ENCODE results near the gene CCDC200.

GRCh38 chr17:43211123-43211479 lies 17.3 kb downstream of the CCDC200 start:
- TF ChIP-seq EZH2 (IDR thresholded peaks at IDR 0.05; ENCODE audit: borderline replicate concordance, low read depth, low read length, severe bottlenecking) (no peak), CTCF (IDR thresholded peaks at IDR 0.05; ENCODE audit: extremely low read depth in 1 of 2, insufficient read depth in 1 of 2, low read depth in 1 of 2, low read length in 2 of 2) (no peak), POLR2A (IDR thresholded peaks at IDR 0.05; ENCODE audit: low read depth, low read length) (no peak), POLR2AphosphoS5 (IDR thresholded peaks at IDR 0.05; ENCODE audit: insufficient read depth, low read depth, low read length) (no peak), MAX (IDR thresholded peaks at IDR 0.05; ENCODE audit: insufficient read depth, insufficient read length) (no peak), JUN (IDR thresholded peaks at IDR 0.05; ENCODE audit: borderline replicate concordance, insufficient read depth, insufficient read length, low read depth) (no peak), GATA2 (IDR thresholded peaks at IDR 0.05; ENCODE audit: insufficient read depth, insufficient read length, low read depth, low read length) (no peak), MYC (IDR thresholded peaks at IDR 0.05; ENCODE audit: low read depth, low read length) (no peak)

Data from endothelial cell of umbilical vein (primary cell).